Measurements from ENCODE around the gene NR1I3.

DNA sequence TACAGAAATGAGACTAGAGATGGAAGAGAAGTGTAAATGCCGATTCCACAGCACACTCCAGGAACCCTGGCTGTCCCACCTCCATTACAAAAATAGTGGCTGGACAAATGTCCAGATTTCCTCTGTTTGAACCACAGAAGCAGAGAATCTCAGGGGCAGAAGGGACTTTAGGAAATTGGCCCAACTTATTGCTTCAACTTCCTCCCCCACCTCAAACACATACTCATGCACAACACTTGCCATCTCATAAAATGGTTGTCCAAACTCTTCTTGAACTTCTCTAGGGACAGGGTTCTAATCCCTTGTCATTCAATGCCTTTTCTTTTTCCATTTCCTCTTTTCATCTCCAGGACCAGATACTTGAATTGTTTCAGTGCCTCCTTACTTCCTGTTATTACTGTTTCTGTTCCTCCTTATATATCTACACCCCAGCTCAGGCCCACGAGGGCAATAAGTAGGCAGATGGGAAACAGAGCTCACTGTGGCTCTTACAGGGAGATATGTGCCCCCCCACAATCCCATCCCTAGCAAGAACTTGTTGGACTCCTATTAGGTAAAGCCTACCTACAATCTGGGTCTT lies 52.2 kb downstream of the NR1I3 start:
- no peak for TF ChIP-seq TAF1 (IDR thresholded peaks at IDR 0.05; ENCODE audit: borderline replicate concordance, low read depth, low read length)
- no peak for TF ChIP-seq POLR2AphosphoS5 (IDR thresholded peaks at IDR 0.05; ENCODE audit: low read depth, low read length)
- 0 out of 2 replicates have a peak, but pooled peaks have one; percentile 15 for TF ChIP-seq POLR2A (IDR thresholded peaks at IDR 0.05; ENCODE audit: low read depth, low read length)

All from GM12892 (cell line).